Vagina (tissue), 2 donors: ENCODE results near the gene FCHSD2. TPM values are rescaled to one million over a fixed set of nuclear protein-coding genes. Genes with fewer than 3 reads are reported as not detected.

ENCODE experiments used
- DNase-seq, 2 donors: peaks; one replicate each; pipeline ENCODE4 v3.0.0-alpha.2; 2017; ENCODE audit errors: extremely low spot score in 2 of 2
- H3K27ac ChIP-seq: fragments of 200-600 bp; sonication (generic); one replicate; pipeline ENCODE4 v1.5.1; 2019
- H3K27me3 ChIP-seq: fragments of 200-600 bp; sonication (generic); one replicate; pipeline ENCODE4 v1.5.1; 2019
- H3K36me3 ChIP-seq, 2 donors: fragments of 200-600 bp; sonication (generic); one replicate each; pipeline ENCODE4 v1.5.1; 2017 to 2019
- H3K4me1 ChIP-seq: fragments of 200-600 bp; sonication (generic); one replicate; pipeline ENCODE4 v1.5.1; 2019
- H3K4me3 ChIP-seq, 2 donors: fragments of 200-600 bp; sonication (generic); 1 replicate in 1 of 2; 2 replicates in 1 of 2; pipeline ENCODE4 v1.5.1; 2016 to 2019
- H3K9me3 ChIP-seq: fragments of 200-600 bp; sonication (generic); one replicate; pipeline ENCODE4 v1.5.1; 2019
- POLR2A ChIP-seq, 2 donors: fragments of 450-650 bp; IDR thresholded peaks; one replicate each; pipeline ENCODE4 v1.6.1; 2017; ENCODE audit warnings: antibody characterized with exemption in 2 of 2, mild to moderate bottlenecking in 2 of 2, moderate library complexity in 2 of 2
- POLR2AphosphoS5 ChIP-seq, 2 donors: sonication (generic); formaldehyde crosslinking; IDR thresholded peaks; one replicate each; pipeline ENCODE4 v1.9.0; 2017; ENCODE audit warnings: antibody characterized with exemption in 2 of 2, mild to moderate bottlenecking in 2 of 2, low read depth in 1 of 2; ENCODE audit not compliant: insufficient read depth in 1 of 2
- intact Hi-C: fragments of 100-400 bp; cut with DNase I; formaldehyde crosslinking; loops from one replicate; pipeline ENCODE4 v1.15.1; 2023
- total RNA-seq: library from RNA; depleted of rRNA; stranded (reverse); fragments of >200 nt; gene quantifications from one replicate; pipeline ENCODE4 v1.2.3, GENCODE V29; 2016
- TF ChIP-seq, protein P1 (sequence below), 3 experiments: fragments of 450-650 bp in 2 of 3; fragments of 200-600 bp in 1 of 3; sonication (generic) in 1 of 3; IDR thresholded peaks; one replicate each; pipeline ENCODE4 v1.5.1; 2017 to 2019; ENCODE audit warnings: antibody characterized with exemption in 3 of 3, mild to moderate bottlenecking in 2 of 3, moderate library complexity in 2 of 3

FCHSD2 gene
- total RNA-seq, 1 donor from 2014 or later: 15.7 TPM

DNA sequence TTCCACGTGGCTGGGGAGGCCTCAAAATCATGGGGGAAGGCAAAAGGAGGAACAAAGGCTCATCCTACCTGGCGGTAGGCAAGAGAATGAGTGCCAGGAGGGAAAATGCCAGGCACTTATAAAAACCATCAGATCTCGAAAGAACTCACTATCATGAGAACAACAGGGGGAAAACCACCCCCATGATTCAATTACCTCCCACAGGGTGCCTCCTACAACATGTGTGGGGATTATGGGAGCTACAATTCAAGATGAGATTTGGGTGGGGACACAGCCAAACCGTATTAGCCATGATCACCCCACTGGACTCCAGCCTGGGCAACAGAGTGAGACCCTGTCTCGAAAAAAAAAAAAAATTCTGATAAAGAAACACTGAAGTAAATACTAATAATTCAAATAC is 87.1 kb downstream of the FCHSD2 start:
- Histone ChIP-seq H3K4me1 (no peaks in the 10 kb centered on the region), H3K9me3 (no peaks in the 10 kb centered on the region), H3K36me3 (no peaks in the 10 kb centered on the region), H3K27ac (no peak overlapping the region), H3K27me3 (no peaks in the 10 kb centered on the region), H3K4me3 (no peak overlapping the region)
- no peak for TF ChIP-seq POLR2AphosphoS5 (IDR thresholded peaks at IDR 0.05; ENCODE audit: insufficient read depth in 1 of 2, low read depth in 1 of 2)
- TF ChIP-seq, protein P1, sequence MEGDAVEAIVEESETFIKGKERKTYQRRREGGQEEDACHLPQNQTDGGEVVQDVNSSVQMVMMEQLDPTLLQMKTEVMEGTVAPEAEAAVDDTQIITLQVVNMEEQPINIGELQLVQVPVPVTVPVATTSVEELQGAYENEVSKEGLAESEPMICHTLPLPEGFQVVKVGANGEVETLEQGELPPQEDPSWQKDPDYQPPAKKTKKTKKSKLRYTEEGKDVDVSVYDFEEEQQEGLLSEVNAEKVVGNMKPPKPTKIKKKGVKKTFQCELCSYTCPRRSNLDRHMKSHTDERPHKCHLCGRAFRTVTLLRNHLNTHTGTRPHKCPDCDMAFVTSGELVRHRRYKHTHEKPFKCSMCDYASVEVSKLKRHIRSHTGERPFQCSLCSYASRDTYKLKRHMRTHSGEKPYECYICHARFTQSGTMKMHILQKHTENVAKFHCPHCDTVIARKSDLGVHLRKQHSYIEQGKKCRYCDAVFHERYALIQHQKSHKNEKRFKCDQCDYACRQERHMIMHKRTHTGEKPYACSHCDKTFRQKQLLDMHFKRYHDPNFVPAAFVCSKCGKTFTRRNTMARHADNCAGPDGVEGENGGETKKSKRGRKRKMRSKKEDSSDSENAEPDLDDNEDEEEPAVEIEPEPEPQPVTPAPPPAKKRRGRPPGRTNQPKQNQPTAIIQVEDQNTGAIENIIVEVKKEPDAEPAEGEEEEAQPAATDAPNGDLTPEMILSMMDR (IDR thresholded peaks at IDR 0.05): no peak
- no peak for TF ChIP-seq POLR2A (IDR thresholded peaks at IDR 0.05)
- no peak for DNase-seq
- intact Hi-C loops: no loop called here

DNA sequence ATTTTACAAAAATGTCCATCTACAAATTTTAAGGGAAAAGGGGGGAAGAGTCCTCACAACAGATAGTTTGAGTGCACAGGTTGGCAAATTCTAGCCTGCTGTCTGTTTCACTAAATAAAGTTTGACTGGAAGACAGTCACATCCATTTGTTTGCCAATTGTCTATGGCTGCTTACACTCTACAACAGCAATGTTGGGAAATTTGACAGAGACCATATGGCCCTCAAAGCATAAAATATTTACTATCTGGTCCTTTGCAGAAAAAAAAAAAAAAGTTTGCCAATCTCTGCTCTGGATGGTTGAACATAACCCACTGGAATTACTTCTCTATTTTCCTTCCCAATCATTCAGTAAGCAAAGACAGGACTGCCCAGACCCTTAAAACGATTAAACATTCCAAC is 88.2 kb downstream of the FCHSD2 start:
- Histone ChIP-seq H3K27ac (no peak overlapping the region), H3K9me3 (no peaks in the 10 kb centered on the region), H3K4me3 (no peak overlapping the region), H3K4me1 (no peaks in the 10 kb centered on the region), H3K27me3 (no peaks in the 10 kb centered on the region), H3K36me3 (no peaks in the 10 kb centered on the region)
- no peak for DNase-seq
- intact Hi-C loops: no loop called here
- TF ChIP-seq, protein P1 (IDR thresholded peaks at IDR 0.05): no peak
- TF ChIP-seq POLR2AphosphoS5 (IDR thresholded peaks at IDR 0.05; ENCODE audit: insufficient read depth in 1 of 2, low read depth in 1 of 2): no peak
- TF ChIP-seq POLR2A (IDR thresholded peaks at IDR 0.05): no peak

DNA sequence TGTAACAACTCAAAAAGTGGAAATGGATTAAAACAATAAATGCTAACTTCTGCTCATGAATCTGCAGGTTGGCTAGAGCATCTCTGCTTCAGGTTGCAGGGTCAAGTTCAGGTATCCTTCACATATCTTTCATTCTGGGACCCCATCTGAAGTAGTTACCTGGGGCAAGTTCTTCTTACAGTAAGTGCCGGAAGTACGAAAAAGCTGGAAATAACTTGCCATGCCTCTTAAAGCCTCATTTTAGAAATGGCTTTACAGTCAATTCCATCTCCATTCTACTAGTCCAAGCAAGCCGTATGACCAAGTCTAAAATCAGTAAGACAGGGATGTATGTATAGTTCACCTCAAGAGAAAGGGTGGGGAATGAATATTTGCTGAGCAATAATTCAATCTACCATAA is 93.7 kb downstream of the FCHSD2 start:
- TF ChIP-seq POLR2A (IDR thresholded peaks at IDR 0.05) (no peak), POLR2AphosphoS5 (IDR thresholded peaks at IDR 0.05; ENCODE audit: insufficient read depth in 1 of 2, low read depth in 1 of 2) (no peak)
- TF ChIP-seq, protein P1 (IDR thresholded peaks at IDR 0.05): no peak
- intact Hi-C loops: no loop called here
- no peaks in the 10 kb centered on the region for H3K36me3 ChIP-seq
- no peaks in the 10 kb centered on the region for H3K9me3 ChIP-seq
- no peaks in the 10 kb centered on the region for H3K27me3 ChIP-seq
- peaks cover 11% of the 10 kb centered on the region for H3K4me1 ChIP-seq
- DNase-seq: no peak
- no peak overlapping the region for H3K4me3 ChIP-seq
- H3K27ac ChIP-seq: no peak overlapping the region

DNA sequence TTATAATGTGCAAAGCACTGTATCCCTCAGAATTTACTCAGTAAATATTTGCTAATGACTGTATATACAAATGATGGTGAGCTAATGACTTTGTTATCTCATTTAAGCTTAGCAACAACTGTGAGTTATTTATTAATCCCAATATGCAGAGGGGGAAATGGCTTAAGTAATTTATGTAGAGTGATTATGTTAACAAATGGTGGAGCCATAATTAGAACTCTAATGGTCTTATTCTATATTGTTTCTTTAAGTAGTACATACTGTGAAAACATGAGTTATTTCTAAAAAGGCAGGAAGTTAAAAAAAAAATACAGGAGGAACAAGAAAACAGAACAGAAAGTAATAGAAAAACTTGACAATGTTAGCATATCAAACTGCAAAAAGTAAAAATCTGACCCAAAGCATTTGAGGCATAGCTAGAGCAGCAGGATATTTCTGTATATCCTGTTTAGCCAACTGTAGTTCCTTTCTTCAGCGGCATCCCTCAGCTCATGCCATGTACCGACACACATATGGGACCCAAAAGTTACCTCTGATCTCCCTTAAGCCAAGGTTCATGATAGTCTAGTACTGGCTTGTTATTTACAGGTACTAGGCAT is 94.2 kb downstream of the FCHSD2 start:
- H3K9me3 ChIP-seq: no peaks in the 10 kb centered on the region
- TF ChIP-seq, protein P1 (IDR thresholded peaks at IDR 0.05): no peak
- TF ChIP-seq POLR2AphosphoS5 (IDR thresholded peaks at IDR 0.05; ENCODE audit: insufficient read depth in 1 of 2, low read depth in 1 of 2) (no peak), POLR2A (IDR thresholded peaks at IDR 0.05) (no peak)
- H3K27me3 ChIP-seq: no peaks in the 10 kb centered on the region
- no peak overlapping the region for H3K4me3 ChIP-seq
- intact Hi-C loops: no loop called here
- peaks cover 11% of the 10 kb centered on the region for H3K4me1 ChIP-seq
- no peaks in the 10 kb centered on the region for H3K36me3 ChIP-seq
- no peak for DNase-seq
- no peak overlapping the region for H3K27ac ChIP-seq

DNA sequence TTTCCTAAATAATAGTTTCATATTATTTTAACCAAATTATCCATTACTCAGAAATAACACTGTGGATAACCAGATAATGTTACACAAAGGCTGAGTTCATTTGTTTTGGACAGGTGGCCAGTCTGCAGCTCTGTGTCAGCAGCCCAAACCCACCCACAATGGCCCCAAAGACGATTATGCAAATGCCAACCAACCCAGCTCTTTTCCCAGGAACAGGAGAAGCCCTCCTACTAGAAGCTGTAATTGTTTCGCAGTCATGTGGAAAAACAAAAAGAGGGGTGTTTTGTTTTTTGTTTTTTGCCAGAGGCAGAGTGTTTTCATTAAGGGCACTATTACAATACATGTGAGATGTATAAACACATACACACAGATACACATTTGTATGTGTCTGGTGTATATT is 102.1 kb downstream of the FCHSD2 start:
- Histone ChIP-seq H3K4me1 (no peaks in the 10 kb centered on the region), H3K27ac (no peak overlapping the region), H3K9me3 (no peaks in the 10 kb centered on the region), H3K27me3 (no peaks in the 10 kb centered on the region), H3K4me3 (no peak overlapping the region), H3K36me3 (no peaks in the 10 kb centered on the region)
- no peak for DNase-seq
- intact Hi-C loops: no loop called here
- TF ChIP-seq, protein P1 (IDR thresholded peaks at IDR 0.05): no peak
- no peak for TF ChIP-seq POLR2AphosphoS5 (IDR thresholded peaks at IDR 0.05; ENCODE audit: insufficient read depth in 1 of 2, low read depth in 1 of 2)
- TF ChIP-seq POLR2A (IDR thresholded peaks at IDR 0.05): no peak
